GM12864 (cell line): ENCODE measurements around the gene IGSF3.
"Not testable (repeated sequence)": the region's sequence is repeated elsewhere in the genome, so short reads cannot be mapped to it uniquely, and the experiment has no call there.

Source experiments
- DNase-seq: peaks from one replicate; pipeline ENCODE4 v3.0.0-alpha.2; 2011; ENCODE audit warnings: low read depth
- H3K4me3 ChIP-seq: 2 replicates; pipeline ENCODE4 v1.5.1; 2011; ENCODE audit warnings: mild to moderate bottlenecking, low read depth, low read length, control low read depth
- CTCF ChIP-seq: IDR thresholded peaks from 2 replicates; pipeline ENCODE4 v1.5.1; 2011; ENCODE audit warnings: low read depth, mild to moderate bottlenecking, moderate library complexity, low read length, control low read depth, inconsistent platforms; ENCODE audit errors: missing control alignments

Gene IGSF3

GRCh38 chr1:116568662-116569380 is 98.7 kb downstream of the IGSF3 start:
- no peak for TF ChIP-seq CTCF
- peak overlapping the region; percentile 75 for H3K4me3 ChIP-seq
- no peak for DNase-seq

GRCh38 chr1:116567790-116568661 is 99.5 kb downstream of the IGSF3 start:
- peak overlapping the region; percentile 75 for H3K4me3 ChIP-seq
- no peak for DNase-seq
- no peak for TF ChIP-seq CTCF

GRCh38 chr1:116565222-116565621 is 102.3 kb downstream of the IGSF3 start:
- no peak for TF ChIP-seq CTCF
- DNase-seq = no peak

GRCh38 chr1:116564426-116564825 is 103.1 kb downstream of the IGSF3 start:
- H3K4me3 ChIP-seq = no peak overlapping the region
- TF ChIP-seq CTCF = no peak
- no peak for DNase-seq

More at GRCh38 chr1:116565222-116565621, 102.3 kb downstream of the IGSF3 start:
- no peak overlapping the region; the same call in 1 of the 2 replicates for H3K4me3 ChIP-seq

- not testable (repeated sequence) for DNase-seq
- peak overlapping the region; percentile 26; the same call in 1 of the 2 replicates for H3K4me3 ChIP-seq
Measured at GRCh38 chr1:116562465-116562864, 105.1 kb downstream of the IGSF3 start.

GRCh38 chr1:116561563-116561962 is 106.0 kb downstream of the IGSF3 start:
- DNase-seq = no peak
- no peak for TF ChIP-seq CTCF
- peak overlapping the region; percentile 23; the same call in 1 of the 2 replicates for H3K4me3 ChIP-seq

GRCh38 chr1:116560704-116561490 is 106.6 kb downstream of the IGSF3 start:
- TF ChIP-seq CTCF = no peak
- H3K4me3 ChIP-seq = no peak overlapping the region; the same call in 1 of the 2 replicates
- DNase-seq = no peak
